ENCODE data around the gene NTM. TPM values are rescaled to one million over a fixed set of nuclear protein-coding genes. Genes with fewer than 3 reads are reported as not detected.

Gene NTM
- total and polyA plus RNA-seq, 2 donors (not counting 3 experiments of a cell fraction or from before 2014, with no cell fraction given), result 1.00 to 1.1 TPM

- Histone ChIP-seq H3K36me3 (ENCODE audit: control insufficient read depth in 2 of 2, extremely low read depth in 1 of 2, insufficient read depth in 2 of 2, low read length in 2 of 2) (no peaks in the 10 kb centered on the region), H3K79me2 (ENCODE audit: control insufficient read depth, insufficient read depth, low read length) (no peaks in the 10 kb centered on the region), H3K4me1 (ENCODE audit: control insufficient read depth, extremely low read depth, insufficient read depth, low read length) (no peaks in the 10 kb centered on the region), H3K4me2 (ENCODE audit: insufficient read depth, low read length) (no peak overlapping the region), H3K9ac (replicated peaks; ENCODE audit: extremely low read depth, insufficient read depth, low read length) (no peak overlapping the region), H2AFZ (ENCODE audit: low read depth, low read length) (no peak overlapping the region), H3K9me3 (replicated peaks; ENCODE audit: control insufficient read depth, insufficient read depth, low read length) (no peaks in the 10 kb centered on the region), H3K4me3 (replicated peaks in 1 of 3; ENCODE audit: insufficient read depth in 1 of 3, low read depth in 1 of 3, low read length in 3 of 3) (no peak overlapping the region), H3K27ac (ENCODE audit: insufficient read depth, low read depth, low read length) (no peak overlapping the region), H3K9me1 (replicated peaks; ENCODE audit: control insufficient read depth, extremely low read depth, insufficient read depth, low read length) (no peaks in the 10 kb centered on the region), H4K20me1 (replicated peaks; ENCODE audit: control insufficient read depth, extremely low read depth, insufficient read depth, low read length) (no peaks in the 10 kb centered on the region), H3K27me3 (ENCODE audit: control insufficient read depth in 2 of 2, insufficient read depth in 2 of 2, low read length in 2 of 2) (no peaks in the 10 kb centered on the region)
- no peak for TF ChIP-seq MAX (IDR thresholded peaks at IDR 0.05; ENCODE audit: insufficient read depth, insufficient read length)
- TF ChIP-seq POLR2AphosphoS5 (IDR thresholded peaks at IDR 0.05; ENCODE audit: insufficient read depth, low read depth, low read length), result no peak
- TF ChIP-seq MYC (IDR thresholded peaks at IDR 0.05; ENCODE audit: low read depth, low read length), result no peak
- TF ChIP-seq POLR2A (IDR thresholded peaks at IDR 0.05; ENCODE audit: low read depth, low read length), result no peak
- no peak for TF ChIP-seq EZH2 (IDR thresholded peaks at IDR 0.05; ENCODE audit: borderline replicate concordance, low read depth, low read length, severe bottlenecking)
- TF ChIP-seq FOS (IDR thresholded peaks at IDR 0.05; ENCODE audit: borderline replicate concordance, insufficient read depth, low read length), result no peak
- TF ChIP-seq JUN (IDR thresholded peaks at IDR 0.05; ENCODE audit: borderline replicate concordance, insufficient read depth, insufficient read length, low read depth), result no peak
- no peak for TF ChIP-seq CTCF (IDR thresholded peaks at IDR 0.05; ENCODE audit: extremely low read depth in 1 of 2, insufficient read depth in 1 of 2, low read depth in 1 of 2, low read length in 2 of 2)
- TF ChIP-seq GATA2 (IDR thresholded peaks at IDR 0.05; ENCODE audit: insufficient read depth, insufficient read length, low read depth, low read length), result no peak
- ChIA-PET POLR2A (no interaction called here), CTCF (no interaction called here)
- BruUV-seq (replicated peaks), result no TSS peak
- dilution Hi-C loops (cut with MboI; ENCODE audit: extremely low pct_ligation_motif_present, low sequenced_read_pairs) (no loop called here), intact Hi-C loops (cut with micrococcal nuclease) (no loop called here)
- DNase-seq (ENCODE audit: low read depth, low spot score) (no peak), FAIRE-seq (no peak)
These were observed 841.1 kb downstream of the NTM start for GRCh38 chr11:132211479-132211878.

Measured in endothelial cell of umbilical vein (primary cell).